Astrocyte of the spinal cord (primary cell): ENCODE measurements around the gene FZD2.

Source experiments
- DNase-seq: peaks from one replicate; pipeline ENCODE4 v3.0.0; 2011; ENCODE audit warnings: low read depth, low spot score
- H3K4me3 ChIP-seq: 2 replicates; pipeline ENCODE4 v1.5.1; 2011; ENCODE audit warnings: low read depth, mild to moderate bottlenecking, low read length, moderate library complexity
- CTCF ChIP-seq: IDR thresholded peaks from 2 replicates; pipeline ENCODE4 v1.5.1; 2012; ENCODE audit warnings: low read depth, mild to moderate bottlenecking, low read length, inconsistent platforms
- in situ Hi-C: cut with HindIII; loops from 2 replicates; pipeline ENCODE4 v1.10.0; 2017; ENCODE audit warnings: low sequenced_read_pairs

FZD2 gene

GRCh38 chr17:44540246-44541084, 16.8 kb upstream of the FZD2 start:
- H3K4me3 ChIP-seq: no peak overlapping the region
- in situ Hi-C loops: no loop called here
- TF ChIP-seq CTCF: no peak
- no peak for DNase-seq

- TF ChIP-seq CTCF: no peak
- in situ Hi-C loops: no loop called here
- no peak overlapping the region for H3K4me3 ChIP-seq
- no peak for DNase-seq
These were observed 15.3 kb upstream of the FZD2 start for GRCh38 chr17:44541884-44542581.

GRCh38 chr17:44543213-44543904, 13.9 kb upstream of the FZD2 start:
- H3K4me3 ChIP-seq: no peak overlapping the region
- no peak for TF ChIP-seq CTCF
- peak; percentile 92 for DNase-seq
- in situ Hi-C loops: no loop called here

- in situ Hi-C loops: no loop called here
- H3K4me3 ChIP-seq: no peak overlapping the region
These were observed 13.3 kb upstream of the FZD2 start for GRCh38 chr17:44543905-44544523.

GRCh38 chr17:44546671-44547606, 10.3 kb upstream of the FZD2 start:
- in situ Hi-C loops: no loop called here
- no peak overlapping the region for H3K4me3 ChIP-seq
- peak; percentile 69 for DNase-seq
- no peak for TF ChIP-seq CTCF

More at GRCh38 chr17:44543905-44544523, 13.3 kb upstream of the FZD2 start:
- TF ChIP-seq CTCF: no peak
- no peak for DNase-seq
